HUDEP-2 (cell line): ENCODE measurements around the gene CLDN22.

ENCODE experiments used
- DNase-seq, 76 experiments: peaks; one replicate each; lab custom pipeline; 2025; ENCODE audit not compliant: unreplicated experiment in 76 of 76; lab: John Stamatoyannopoulos, UW

Gene CLDN22

GRCh38 chr4:183320211-183321059, at the start of gene CLDN22:
CLDN22 (minus strand) TSS chr4:183320276; CDS start chr4:183320218, 58 bp downstream.
- no peak for DNase-seq

- no peak for DNase-seq
Observed at GRCh38 chr4:183369073-183369472, 49.0 kb upstream of the CLDN22 start.

DNA sequence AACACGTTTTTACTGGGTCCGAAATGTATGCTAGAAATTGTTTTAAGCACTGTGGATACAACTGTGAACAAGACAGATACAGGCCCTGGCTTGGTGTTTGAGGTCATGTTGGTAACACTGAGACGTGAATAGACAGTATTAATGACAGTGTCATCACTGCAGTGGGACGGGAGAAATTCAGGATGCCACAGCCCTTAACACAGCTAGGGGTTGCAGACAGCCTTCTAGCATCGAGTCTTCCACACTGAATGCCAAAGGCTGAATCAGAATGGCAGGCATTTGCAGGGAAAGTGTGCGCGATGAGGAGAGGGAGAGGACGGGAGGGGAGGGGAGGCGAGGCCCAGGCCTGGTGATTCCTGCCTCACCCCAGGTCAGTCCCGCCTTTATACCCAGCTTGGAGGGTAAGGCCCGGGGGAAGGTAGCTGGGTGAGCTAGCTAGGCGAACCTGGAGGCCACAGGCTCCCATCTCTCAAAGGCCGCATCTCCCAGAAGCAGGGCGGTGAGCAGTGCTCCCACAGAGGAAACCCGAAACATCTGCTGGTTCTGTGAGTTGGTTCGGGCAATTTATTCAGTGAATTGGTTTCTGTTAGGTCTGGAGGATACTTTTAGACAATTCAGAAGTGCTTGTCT, 46.2 kb upstream of the CLDN22 start:
- no peak for DNase-seq

- DNase-seq, result no peak
Observed at GRCh38 chr4:183364025-183364424, 43.9 kb upstream of the CLDN22 start.

DNA sequence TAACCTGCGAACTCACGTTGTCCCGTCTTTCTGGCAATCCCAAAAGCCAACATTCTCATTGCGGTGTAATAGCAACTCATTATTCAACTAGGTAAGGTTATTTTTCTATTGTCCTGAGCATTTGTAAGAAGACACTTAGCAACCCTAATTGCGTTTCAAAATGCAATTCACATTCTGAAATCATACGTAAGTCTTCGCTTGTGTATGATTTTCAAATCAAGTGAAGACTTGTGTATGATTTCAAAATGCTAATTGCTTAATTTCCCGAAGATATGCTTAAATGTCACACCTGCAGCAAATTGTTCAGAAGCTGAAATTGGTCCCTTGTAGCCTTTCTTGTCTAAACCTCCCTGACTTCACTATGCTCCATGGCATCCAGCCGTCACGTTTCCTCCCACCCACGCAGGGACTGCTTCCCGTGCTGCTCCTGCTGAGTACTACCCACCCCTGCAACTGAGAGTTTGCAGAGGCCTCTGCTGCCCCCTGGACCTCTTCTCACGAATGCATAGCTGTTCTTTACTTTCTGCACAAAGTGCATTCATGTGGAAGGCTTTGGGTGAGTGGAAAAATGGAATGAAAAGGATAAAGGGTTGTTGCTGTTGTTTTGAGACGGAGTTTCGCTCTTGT, 43.0 kb upstream of the CLDN22 start:
- DNase-seq, result no peak

DNA sequence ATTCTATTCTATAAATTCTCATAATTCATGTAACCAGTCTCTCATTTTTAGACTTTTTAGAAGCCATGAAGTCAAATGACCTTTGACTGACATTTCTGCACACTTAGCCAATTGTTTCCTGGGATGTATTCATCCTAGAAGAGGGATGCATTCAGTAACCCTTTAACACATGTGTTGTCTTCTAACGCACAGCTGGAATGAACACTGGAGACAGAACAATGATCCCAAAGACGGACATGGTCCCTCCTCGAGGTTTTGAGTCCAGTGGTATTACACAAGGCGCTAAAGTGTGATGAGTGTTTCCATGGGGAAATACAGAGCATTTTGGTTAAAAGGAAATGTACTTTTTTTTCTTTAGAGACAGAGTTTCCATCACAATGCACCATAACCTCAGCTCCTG, 42.0 kb upstream of the CLDN22 start:
- no peak for DNase-seq

DNA sequence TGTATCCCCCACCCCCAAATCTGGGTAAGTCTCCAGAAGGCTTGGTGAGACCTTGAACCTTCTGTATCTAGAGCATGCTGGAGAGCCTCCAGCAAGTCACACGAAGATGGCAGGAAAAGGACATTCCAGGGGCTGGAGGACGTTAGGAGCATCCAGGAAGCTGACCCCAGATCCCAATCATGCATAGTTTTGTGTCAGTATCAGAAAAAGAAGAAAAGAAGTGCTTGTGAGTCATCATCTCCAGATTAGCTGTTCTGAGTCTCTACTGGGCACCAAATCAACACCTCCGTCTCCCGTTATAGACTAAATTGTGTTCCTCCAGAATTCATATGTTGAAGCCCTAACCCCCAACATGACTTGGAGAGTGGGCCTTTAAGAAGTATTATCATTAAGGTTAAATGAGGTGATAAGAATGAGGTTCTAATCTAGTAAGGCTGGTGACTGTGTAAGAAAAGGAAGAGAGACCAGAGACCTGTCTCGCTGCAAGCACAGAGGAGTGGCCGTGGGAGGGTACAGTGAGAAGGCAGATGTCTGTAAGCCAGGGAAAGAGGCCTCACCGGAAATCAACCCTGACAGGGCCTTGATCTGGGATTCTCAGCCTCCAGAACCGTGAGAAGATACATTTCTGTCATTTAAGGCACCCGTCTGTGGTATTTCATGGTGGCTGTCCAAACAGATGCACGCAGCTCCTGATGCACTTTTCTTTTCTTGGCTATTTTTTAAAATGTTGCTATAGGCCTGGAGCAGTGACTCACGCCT, 40.3 kb upstream of the CLDN22 start:
- peak in 42 of 76 experiments; percentile 3 to 44 (median 18) for DNase-seq

- DNase-seq, result no peak
Observed at GRCh38 chr4:183358215-183358755, 38.2 kb upstream of the CLDN22 start.

- DNase-seq, result no peak
Observed at GRCh38 chr4:183356931-183357675, 37.0 kb upstream of the CLDN22 start.

DNA sequence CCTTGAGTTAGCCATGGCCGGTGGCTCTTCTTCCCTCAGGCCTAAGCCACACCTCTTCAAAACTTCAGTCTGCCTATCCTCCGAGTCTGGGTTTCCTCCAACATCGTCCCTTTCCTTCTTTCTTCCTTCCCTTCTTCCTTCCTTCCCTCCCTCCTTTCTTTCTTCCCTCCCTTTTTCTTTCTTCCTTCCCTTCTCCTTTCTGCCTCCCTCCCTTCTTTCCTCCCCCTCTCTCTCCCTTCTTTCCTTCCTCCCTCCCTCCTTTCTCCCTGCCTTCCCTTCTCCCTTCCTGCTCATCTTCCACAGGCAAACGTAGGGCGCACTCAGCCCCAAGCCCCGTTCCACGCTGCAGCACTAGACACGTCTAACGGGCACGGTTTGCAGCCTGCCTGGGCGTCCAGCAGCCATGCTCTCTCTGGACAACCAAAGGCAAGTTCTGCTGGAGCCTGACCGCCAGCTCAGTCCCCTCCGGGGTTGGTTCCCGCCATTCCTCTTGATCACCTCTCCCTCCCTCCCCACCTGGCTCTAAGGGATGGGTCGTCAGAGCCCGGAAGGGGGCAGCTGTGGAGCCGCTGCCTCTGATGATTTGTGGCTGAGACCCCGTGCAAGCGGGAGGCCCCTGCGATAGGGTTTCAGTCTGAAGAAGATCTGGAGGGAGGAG, 36.2 kb upstream of the CLDN22 start:
- DNase-seq, result no peak

DNA sequence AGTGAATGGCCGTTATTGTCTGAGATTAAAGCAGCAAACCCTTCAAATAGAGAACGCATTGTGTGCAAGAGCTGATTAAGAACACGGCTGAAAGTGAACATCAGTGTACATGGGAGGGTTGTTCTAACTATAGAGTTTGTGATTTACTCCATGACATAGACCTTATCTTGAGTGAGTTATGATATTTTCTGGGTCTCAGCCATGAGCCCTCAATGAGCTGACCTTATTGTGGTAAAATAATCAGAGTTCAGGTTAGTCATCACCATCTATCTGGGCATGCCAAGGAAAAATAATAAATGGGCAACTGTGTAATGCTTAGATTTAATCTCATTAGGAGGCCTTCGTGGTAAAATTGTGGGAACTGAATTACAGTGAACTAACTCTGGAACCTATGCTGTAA, 35.3 kb upstream of the CLDN22 start:
- no peak for DNase-seq

DNA sequence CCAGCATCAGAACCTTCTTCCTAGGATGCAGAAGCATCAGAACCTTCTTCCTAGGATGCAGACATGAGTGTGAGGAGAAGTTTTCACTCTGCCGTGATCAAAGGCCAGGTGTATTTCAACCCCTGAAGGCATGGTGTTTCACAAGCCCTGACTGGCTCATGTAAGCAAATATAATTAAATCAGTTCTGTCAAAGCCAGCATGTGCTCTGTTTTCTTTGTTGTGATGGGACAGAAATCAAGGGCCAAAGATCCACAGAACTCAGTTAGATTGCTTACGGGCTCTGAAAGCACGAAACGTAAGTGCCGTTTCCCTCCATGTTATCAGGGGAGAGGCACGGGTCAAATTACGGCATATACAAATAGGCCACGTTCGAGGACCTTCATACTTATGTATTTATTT, 34.1 kb upstream of the CLDN22 start:
- no peak for DNase-seq

DNA sequence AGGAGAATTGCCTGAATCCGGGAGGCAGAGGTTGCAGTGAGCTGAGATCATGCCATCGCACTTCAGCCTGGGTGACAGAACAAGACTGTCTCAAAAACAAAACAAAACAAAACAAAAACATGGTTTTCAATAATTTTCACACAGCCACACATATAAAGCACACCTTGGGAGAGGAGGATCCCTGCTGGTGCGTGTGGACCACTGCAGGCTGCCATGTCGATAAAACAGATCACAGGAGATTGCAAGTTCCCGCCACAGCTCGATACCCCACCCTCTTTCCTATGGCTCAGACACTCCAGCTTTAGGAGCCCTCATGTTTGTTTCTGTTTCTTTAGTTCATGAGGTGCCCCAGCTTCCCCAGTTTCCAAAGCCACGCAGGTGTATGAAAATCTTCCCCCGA, 33.5 kb upstream of the CLDN22 start:
- no peak for DNase-seq

DNA sequence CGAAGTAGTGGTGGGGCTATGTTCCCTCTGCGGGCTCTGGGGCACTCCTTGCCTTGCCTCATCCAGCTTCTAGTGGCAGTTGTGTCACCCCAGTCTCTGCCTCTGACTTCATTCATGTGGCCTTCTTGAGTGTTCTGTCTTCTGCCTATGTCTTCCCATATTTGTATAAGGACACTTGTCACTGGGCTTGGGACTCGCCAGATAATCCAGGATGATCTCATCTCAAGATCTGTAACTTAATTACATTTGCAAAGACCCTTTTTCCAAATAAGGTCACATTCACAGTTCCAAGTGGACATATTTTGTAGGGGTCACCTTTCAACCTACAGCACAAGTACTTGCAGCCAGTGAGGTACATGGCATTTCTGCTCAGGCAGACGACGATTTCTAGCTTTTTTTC, 32.5 kb upstream of the CLDN22 start:
- no peak for DNase-seq

GRCh38 chr4:183350317-183351071, 30.4 kb upstream of the CLDN22 start:
- no peak for DNase-seq

GRCh38 chr4:183349673-183350072, 29.6 kb upstream of the CLDN22 start:
- no peak for DNase-seq

DNA sequence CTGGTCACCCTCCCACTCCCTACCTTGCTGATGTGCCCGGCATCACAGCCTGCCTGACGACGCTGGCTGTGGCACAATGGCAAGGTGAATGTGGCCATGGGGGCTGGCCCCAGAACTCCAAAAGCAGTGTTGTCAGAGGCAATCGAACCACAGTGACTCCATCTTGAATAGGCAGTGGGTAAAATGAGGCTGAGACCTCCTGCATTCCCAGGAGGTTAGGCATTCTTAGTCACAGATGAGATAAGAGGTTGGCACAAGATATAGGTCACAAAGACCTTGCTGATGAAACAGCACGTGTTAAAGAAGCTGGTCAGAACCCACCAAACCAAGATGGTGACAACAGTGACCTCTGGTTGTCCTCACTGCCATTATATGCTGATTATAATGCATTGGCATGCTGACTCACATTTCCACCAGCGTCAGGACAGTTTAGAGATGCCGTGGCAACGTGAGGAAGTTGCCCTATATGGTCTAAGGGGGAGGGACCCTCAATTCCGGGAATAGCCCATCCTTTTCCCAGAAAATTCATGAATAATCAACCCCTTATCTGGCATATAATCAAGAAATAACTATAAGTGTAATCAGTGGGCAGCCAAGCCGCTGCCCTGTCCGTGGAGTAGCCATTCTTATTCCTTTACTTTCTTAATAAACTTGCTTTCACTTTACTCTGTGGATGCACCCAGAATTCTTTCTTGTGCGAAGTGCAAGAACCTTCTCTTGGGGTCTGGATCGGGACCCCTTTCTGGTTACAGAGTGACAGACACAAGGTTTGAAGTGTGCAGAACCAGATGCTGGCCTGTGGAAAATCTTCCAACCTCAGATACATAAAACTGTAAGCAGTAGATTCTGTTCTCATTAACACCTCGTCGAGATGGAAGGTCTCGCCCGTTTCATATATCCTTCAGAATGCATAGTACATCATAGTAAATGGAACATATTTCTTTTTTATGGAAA, 28.9 kb upstream of the CLDN22 start:
- peak in 52 of 76 experiments; percentile 2 to 75 (median 34) for DNase-seq

GRCh38 chr4:183348136-183348535, 28.1 kb upstream of the CLDN22 start:
- DNase-seq, result no peak
